ENCODE data around the gene ADNP2. TPM values are rescaled to one million over a fixed set of nuclear protein-coding genes. Genes with fewer than 3 reads are reported as not detected.

ADNP2 gene, protein sequence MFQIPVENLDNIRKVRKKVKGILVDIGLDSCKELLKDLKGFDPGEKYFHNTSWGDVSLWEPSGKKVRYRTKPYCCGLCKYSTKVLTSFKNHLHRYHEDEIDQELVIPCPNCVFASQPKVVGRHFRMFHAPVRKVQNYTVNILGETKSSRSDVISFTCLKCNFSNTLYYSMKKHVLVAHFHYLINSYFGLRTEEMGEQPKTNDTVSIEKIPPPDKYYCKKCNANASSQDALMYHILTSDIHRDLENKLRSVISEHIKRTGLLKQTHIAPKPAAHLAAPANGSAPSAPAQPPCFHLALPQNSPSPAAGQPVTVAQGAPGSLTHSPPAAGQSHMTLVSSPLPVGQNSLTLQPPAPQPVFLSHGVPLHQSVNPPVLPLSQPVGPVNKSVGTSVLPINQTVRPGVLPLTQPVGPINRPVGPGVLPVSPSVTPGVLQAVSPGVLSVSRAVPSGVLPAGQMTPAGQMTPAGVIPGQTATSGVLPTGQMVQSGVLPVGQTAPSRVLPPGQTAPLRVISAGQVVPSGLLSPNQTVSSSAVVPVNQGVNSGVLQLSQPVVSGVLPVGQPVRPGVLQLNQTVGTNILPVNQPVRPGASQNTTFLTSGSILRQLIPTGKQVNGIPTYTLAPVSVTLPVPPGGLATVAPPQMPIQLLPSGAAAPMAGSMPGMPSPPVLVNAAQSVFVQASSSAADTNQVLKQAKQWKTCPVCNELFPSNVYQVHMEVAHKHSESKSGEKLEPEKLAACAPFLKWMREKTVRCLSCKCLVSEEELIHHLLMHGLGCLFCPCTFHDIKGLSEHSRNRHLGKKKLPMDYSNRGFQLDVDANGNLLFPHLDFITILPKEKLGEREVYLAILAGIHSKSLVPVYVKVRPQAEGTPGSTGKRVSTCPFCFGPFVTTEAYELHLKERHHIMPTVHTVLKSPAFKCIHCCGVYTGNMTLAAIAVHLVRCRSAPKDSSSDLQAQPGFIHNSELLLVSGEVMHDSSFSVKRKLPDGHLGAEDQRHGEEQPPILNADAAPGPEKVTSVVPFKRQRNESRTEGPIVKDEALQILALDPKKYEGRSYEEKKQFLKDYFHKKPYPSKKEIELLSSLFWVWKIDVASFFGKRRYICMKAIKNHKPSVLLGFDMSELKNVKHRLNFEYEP
- total RNA-seq, result 14.8 TPM

DNA sequence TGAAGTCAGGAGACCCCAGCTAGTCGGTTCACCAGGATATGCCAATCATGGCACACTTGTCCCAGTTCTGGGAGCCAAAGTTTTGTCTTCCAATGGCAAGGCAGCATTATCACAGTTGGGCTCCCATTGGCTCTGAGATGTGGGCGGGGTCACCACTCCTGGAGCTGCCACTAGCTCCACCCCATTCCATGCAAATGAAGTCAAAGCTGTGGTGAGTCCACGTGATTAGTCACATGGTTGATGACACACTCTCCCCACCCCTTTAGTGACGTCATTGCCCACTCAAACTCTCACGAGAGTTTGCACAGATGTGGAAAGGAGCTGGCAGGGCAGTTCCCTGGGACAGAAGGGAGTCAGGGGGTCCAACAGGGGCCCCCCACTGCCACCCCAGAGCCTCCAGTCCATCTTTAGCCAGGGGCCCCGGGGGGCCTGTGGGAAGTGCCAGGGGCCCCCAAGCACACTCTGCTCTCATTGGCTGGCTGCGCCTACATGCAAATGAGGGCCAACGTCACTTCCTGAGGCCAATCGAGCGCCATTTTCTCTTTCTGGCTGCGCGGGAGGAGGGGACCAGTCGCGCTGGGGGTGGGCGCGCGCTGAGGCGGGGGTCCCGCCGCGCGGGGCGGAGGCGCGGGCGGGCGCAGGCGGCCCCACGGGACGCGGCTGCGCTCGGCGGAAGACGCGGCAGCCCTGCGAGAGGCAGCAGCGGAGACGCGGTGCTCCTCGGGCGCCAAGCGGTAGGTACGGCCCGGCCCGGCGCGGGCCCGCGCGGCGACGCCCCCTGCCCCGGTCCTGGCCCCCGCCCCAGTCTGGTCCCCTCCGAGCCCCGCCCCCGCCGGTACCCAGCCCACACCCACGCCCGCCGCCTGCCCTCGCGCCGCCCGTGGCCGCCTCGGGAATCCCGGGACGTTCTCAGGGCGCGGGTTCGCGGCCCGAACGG is at the start of gene ADNP2:
ADNP2 (plus strand) TSS at position 524 of the 937 bp plus-strand sequence. CDS start 8,281 bp downstream, outside the sequence.
- peak; percentile 90 for DNase-seq

DNA sequence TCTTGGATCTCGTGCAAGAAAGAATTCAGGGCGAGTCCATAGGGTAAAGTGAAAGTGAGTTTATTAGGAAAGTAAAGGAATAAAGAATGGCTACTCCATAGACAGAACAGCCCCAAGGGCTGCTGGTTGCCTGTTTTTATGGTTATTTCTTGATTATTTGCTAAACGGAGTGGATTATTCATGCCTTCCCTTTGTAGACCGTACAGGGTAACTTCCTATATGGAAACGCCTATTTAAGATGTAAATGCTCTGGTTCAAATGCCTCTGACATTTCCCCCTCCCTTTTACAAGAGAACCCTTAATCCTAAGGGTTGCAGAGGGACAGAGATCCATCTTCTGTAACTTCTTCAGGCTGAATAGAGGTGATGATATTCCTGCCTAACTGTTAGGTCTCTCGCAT is 49.1 kb upstream of the ADNP2 start:
- no peak for DNase-seq

DNA sequence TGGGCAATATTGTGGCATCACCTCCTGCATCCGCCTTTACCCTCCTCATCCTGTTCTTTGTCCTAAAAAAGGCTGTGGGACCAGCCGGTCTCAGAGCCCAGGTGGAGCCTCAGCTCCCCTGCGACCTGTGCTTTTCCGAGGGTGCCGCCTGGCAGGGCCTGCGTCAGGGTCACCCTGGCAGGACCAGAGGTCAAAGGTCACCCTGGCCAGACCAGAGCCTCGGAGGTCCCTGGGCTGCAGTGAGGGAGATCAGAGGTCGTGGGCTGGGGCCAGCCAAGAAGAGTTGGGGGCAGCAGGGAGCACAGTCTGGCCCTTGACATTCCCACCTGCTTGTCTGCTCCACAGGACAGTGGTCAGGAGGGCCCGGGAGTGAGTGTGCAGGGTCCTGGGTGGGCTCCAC is 43.4 kb upstream of the ADNP2 start:
- no peak for DNase-seq

DNA sequence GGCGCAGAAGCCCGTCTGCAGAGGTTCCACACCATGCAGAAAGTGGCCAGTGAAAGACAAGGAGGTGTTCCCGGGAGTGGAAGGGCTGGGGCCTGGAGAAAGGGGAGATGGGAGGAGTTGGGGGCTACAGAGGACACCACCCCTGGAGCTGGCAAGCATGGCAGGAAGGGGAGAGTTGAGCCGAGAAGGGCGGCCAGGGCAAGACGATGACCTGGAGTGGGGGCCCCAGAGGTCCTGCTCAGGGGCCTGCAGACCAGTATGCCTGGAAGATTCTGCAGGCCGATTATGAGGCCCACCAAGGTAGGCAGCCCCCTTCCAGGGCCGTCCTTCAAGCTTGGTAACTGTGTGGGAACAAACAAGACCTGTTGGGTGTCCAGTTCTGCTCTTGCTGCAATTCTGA is 41.7 kb upstream of the ADNP2 start:
- no peak for DNase-seq

DNA sequence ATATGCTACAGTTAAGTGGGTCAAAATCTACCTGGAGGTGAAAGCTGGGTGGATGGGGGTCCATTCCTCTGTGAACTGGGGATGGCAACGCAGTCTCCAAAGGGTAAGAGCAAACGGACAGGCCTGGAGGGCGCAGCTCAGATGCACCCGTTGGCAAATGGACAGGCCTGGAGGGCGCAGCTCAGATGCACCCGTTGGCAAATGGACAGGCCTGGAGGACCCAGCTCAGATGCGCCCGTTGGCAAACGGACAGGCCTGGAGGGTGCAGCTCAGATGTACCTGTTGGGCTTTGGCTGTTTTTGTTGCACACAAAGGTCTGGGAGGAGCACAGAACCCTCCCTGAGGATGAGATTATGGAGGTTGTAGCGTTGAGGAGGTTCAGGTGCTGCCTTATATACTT is 41.2 kb upstream of the ADNP2 start:
- no peak for DNase-seq

DNA sequence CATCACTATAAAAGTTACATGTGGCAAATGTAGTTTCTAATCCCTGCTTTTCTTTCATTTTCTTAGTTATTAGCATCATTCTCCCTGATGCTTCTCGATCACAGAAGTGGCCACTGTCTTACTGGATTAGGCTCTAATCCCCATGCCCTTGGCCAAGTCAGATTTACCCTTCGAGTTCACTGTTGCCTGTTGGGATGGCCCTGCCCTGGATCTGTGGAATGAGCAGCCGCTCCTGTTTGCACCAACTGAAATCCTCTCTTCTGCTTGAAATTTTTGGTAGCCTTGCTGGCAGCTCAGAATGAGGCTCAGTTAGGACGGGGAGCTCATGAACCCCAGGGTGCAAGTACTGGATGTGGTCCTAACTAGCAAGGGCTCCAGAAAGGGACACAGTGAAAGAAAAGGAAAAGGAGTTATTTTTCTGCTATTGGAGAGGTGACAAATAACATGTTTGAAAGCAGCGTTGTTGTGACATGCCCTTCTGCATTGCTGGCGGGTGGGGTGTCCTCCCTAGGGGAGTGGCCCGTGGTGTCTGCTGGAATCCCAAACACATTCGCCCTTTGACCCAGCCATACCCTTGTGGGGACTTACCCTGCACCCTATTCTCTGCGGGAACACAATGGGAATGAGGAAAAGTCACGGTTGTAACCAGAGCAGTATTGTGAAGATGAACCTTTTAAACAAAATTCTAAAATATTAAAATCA is 40.3 kb upstream of the ADNP2 start:
- DNase-seq, result no peak

DNA sequence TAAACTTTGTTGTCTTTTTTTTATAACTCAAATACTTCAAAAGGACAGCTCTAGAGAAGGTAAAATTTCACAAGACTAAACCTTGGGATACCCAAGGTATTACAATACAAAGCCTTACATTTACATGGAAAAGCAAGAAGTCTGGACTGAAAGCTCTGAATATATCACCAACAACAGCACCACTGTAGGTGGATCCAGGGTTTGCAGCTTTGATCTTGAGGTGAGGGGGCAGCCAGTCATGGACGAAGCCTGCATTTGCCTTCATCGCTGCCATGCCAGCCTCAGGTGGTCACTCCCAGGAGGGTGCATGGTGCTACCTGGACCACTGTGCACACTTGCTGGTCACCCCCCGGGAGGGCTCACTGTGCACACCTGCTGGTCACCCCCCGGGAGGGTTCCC is 38.2 kb upstream of the ADNP2 start:
- no peak for DNase-seq

DNA sequence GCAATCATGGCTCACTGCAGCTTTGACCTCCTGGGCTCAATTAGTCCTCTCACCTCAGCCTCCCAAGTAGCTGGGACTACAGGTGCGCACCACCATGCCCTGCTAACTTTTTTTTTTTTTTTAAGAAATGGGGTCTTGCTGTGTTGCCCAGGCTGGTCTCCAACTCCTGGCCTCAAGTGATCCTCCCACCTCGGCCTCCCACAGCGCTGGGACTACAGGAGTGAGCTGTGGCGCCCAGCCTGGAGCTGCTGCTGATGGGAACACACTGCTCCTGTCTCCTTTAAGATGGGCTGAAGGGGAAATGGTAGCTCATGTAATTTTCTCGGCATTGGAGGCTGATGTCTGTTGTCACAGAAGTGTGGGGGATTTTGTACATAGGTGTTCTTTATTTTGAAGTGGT is 34.9 kb upstream of the ADNP2 start:
- no peak for DNase-seq

DNA sequence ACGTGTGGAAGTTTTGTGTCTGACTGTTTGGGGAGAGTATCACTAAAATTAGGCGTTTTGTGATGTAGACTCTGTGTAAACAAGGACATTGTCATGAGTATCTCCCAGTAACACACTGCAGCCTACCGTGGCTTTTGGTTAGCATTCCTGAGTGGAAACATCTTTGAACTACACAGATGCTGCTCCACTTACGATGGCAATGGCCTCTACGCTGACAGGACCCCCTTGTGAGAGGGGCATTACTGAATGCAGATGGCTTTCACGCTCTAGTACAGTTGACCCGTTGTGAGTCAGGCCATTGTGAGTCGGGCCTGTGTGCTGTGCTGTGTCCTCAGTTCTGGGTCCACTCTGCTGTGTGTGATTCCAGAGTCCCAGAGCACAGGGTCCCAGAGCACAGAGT is 34.4 kb upstream of the ADNP2 start:
- no peak for DNase-seq

DNA sequence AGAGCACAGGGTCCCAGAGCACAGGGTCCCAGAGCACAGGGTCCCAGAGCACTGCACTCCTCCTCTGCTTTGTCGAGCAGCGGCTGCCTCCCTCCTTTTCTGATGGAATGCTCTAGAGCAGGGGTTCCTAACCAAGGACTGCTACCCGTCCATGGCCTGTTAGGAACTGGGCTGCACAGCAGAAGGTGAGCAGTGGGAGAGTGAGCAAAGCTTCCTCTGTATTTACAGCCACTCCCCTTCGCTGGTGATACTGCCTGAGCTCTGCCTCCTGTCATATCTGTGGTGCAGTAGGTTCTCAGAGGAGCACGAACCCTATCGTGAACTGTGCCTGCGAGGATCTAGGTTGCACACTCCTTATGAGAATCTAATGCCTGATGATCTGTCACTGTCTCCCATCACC is 33.1 kb upstream of the ADNP2 start:
- DNase-seq, result no peak

DNA sequence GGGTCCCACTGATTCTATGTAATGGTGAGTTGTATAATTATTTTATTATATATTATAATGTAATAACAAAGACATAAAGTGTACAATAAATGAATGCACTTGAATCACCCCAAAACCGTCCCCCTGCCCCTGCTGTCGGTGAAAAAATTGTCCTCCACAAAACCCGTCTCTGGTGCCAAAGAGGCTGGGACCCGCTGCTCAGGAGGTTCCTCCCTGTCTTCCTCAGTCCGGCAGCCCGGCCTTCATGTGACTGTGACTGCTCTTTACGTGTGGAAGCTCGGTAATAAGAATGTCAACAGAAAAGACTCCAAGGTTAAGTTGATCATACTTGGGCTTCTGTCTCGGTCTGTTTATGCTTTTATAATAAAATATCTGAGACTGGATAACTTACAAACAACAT is 32.7 kb upstream of the ADNP2 start:
- DNase-seq, result no peak

DNA sequence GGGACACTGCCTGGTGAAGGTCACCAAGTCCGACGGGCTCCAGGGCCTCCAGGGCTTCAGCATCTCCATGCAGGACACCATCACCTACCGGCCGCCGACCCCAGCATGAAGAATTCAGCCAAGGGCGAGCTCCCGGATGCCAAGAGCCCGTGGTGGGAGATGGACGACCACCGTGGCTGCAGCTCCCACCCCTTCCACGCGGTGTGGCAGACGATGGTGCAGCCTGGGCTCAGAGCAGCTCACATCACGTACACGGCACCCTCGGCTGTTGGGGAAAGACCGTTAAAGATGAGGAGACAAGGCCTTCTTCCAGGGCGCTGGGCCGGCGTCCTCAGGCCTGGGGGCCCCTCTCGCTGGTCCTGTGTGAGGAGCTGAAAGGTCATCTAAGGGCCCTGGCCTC is 31.2 kb upstream of the ADNP2 start:
- DNase-seq, result no peak

DNA sequence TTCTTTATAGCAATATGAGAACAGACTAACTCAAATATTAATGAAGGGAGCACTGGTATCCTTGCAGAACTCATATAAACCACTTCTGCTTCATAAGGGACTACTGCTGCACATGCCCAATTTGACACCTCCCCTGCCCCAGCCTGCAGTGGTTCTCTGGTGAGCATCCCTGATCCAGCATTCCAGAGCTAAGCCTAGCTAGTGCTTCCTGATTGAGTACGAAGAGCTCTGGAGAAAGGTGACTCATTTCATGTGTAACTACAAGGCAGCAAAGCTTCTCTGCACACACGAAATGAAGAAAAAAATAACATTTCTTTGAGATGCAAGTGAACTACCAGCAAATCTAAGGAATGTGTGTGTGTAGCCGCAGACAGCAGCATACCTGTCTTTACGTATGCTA is 22.8 kb upstream of the ADNP2 start:
- DNase-seq, result no peak

DNA sequence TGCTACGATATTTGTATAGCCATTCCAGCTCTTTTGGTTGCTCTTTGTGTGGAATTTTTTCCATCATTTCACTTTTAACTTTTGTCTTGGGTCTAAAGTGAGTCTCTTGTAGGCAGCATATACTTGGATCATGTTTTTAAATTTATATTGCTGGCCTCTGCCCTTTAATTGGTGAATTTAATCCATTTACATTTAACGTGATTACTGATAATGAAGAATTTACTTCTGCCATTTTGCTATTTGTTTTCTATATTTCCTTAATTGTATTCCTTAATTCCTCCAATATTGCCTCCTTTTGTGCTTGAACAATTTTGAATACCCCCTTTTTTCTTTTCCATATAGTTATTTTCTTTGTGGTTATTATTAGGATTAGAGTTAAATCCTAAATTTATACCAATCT is 21.0 kb upstream of the ADNP2 start:
- DNase-seq, result no peak

DNA sequence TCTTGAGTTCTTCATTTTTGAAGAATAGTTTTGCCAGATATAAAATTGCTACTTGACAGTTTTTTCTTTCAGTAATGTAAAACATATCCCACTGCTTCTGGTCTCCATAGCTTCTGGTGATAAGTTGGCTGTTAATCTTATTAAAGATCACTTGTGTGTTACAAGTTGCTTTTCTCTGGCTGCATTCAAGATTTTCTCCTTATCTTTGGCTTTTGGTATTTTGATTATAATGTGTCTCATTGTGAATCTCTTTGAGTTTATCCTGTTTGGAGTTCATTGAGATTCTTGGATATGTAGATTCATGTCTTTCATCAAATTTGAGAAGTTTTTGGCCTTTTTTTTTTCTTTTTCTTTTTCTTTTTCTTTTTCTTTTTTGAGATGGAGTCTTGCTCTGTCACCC is 20.2 kb upstream of the ADNP2 start:
- DNase-seq, result no peak

DNA sequence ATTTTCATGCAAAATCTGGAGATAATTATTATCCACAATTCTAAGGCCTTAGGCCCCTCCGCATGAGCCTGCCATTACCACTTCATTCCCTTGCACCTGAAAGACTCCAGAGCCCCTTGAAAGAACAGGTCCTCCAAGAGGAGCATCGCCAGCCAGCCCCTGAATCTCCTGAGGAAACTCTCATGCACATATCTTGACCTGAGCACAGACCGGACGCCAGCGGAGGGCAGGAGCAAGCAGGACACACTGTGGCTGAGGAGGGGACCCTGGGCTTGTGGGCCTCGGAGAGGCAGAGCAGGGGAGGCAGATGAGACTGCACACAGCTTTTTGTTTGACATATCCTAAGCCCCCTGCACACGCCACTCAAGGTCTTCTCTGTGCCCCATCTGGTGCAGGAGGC is 13.6 kb upstream of the ADNP2 start:
- no peak for DNase-seq

DNA sequence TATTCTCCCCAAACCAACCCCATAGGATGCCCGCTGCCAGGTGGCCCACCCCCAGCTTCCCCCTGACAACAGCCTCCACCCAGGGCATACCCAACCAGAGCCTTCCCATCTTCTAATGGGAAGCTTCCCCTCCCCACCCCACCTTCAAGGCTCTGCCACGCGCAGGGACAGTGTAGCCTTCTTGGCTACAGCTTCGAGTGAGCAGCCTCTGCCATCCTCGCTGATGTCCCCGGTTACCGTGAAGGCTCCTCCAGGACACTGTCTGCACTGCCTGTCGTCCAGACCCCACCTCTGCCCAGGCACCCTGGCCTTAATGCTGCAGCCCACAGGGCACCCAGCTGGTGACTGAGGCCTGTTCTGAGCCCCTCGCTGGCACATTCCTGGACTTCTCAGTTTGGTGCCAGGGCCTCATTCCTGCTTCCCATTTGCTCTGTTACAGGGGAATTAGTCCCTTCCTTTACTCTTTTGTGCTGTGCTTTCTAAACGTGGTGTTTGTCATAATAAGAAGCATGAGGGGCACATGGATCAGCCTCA is 13.0 kb upstream of the ADNP2 start:
- DNase-seq, result no peak

DNA sequence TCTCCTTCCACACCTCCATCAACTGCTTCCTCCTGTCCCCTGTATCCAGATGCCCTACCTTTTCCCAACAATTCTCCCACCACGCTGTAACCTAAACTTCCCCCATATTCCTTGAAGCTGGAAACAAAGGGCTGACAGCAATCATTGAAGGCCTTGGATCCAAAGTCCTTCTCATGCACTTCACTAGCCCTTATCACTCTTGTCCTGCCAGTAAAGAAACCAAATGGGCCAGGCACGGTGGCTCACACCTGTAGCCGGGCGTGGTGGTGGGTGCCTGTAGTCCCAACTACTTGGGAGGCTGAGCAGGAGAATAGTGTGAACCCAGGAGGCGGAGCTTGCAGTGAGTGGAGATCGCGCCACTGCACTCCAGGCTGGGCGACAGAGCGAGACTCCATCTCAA is 11.9 kb upstream of the ADNP2 start:
- DNase-seq, result no peak

DNA sequence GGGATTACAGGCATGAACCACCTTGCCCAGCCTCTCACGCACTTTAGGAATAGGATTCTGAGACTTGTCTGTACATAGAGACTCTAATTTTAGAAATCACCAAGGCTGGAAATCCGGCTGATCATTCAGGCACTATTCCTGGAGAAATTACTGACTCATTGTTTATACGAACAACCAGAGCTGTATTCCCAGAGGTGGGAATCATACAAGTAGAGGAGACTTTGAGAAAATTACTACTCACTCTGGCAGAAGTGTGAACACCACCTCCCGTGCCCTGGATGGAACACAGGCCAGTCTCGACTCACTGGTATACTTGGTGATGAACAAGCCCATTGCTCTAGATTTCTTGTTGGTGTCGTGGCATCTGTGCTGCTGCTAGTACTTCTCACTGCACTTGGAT is 5.8 kb upstream of the ADNP2 start:
- no peak for DNase-seq

DNA sequence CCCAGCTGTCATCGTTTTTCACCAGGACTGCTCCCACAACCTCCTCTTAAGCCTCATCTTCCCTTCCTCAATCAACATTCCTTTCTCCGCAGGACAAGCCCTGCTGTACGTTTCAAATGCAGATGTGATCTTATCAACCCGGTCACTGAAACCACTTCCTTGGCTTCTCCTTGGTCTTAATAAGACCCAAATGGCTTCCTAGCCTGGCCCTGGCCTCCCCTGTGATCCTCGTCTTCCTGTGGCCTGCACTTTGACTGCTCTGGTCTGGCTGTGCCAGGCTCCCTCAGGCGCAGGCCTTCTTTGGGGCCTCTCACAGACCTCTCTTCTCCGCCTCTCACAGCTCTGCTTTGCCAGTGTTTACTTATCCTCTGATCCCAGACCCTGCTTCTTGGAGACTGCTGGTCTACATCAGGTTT is 4.7 kb upstream of the ADNP2 start:
- DNase-seq, result no peak
